Activated CD4-positive, CD25-positive, alpha-beta regulatory T cell treated with anti-CD3 and anti-CD28 coated beads, Interleukin-2, amount 50 U/mL, for 24 hours (primary cell): ENCODE data around the gene PYGO1.
A peak's percentile ranks its signal among the peaks of the same experiment; 100 is the strongest.
"Not testable (repeated sequence)": the region's sequence is repeated elsewhere in the genome, so short reads cannot be mapped to it uniquely, and the experiment has no call there.

ENCODE experiments used
- ATAC-seq, 2 donors: fragments of 150-1000 bp; cut with Tn5 transposase; one replicate each; pipeline ENCODE4 v1.10.0; 2021; ENCODE audit warnings: mild to moderate bottlenecking in 1 of 2, moderate library complexity in 1 of 2

The PYGO1 gene

GRCh38 chr15:55588070-55588814, at the start of gene PYGO1:
Gene PYGO1 (minus strand): TSS chr15:55588345. CDS start chr15:55587883, 462 bp downstream.
- ATAC-seq = peak; percentile 57 to 70

- no peak for ATAC-seq
Observed at GRCh38 chr15:55637086-55637485, 48.9 kb upstream of the PYGO1 start.

GRCh38 chr15:55633731-55634130, 45.6 kb upstream of the PYGO1 start:
- no peak for ATAC-seq

GRCh38 chr15:55632434-55632833, 44.3 kb upstream of the PYGO1 start:
- no peak for ATAC-seq

GRCh38 chr15:55630858-55631257, 42.7 kb upstream of the PYGO1 start:
- no peak for ATAC-seq

GRCh38 chr15:55628369-55628730, 40.2 kb upstream of the PYGO1 start:
- no peak for ATAC-seq

GRCh38 chr15:55627730-55628368, 39.7 kb upstream of the PYGO1 start:
- ATAC-seq = peak in 1 of 2 donors; percentile 25

- ATAC-seq = no peak
Observed at GRCh38 chr15:55619783-55620182, 31.6 kb upstream of the PYGO1 start.

- no peak for ATAC-seq
Observed at GRCh38 chr15:55618387-55618786, 30.2 kb upstream of the PYGO1 start.

- no peak for ATAC-seq
Observed at GRCh38 chr15:55615445-55615844, 27.3 kb upstream of the PYGO1 start.

GRCh38 chr15:55613727-55614126, 25.6 kb upstream of the PYGO1 start:
- ATAC-seq = no peak

- no peak for ATAC-seq
Observed at GRCh38 chr15:55606214-55606613, 18.1 kb upstream of the PYGO1 start.

- ATAC-seq = no peak
Observed at GRCh38 chr15:55601374-55601773, 13.2 kb upstream of the PYGO1 start.

GRCh38 chr15:55599439-55599838, 11.3 kb upstream of the PYGO1 start:
- no peak for ATAC-seq

- ATAC-seq = not testable (repeated sequence)
Observed at GRCh38 chr15:55593019-55593418, 4.9 kb upstream of the PYGO1 start.

- no peak for ATAC-seq
Observed at GRCh38 chr15:55590788-55591187, 2.6 kb upstream of the PYGO1 start.

GRCh38 chr15:55589287-55589686, 1.1 kb upstream of the PYGO1 start:
- ATAC-seq = no peak

- no peak for ATAC-seq
Observed at GRCh38 chr15:55588815-55589115, 620 bp upstream of the PYGO1 start.

- ATAC-seq = peak; percentile 50 to 54
Observed at GRCh38 chr15:55587321-55588069, 650 bp downstream of the PYGO1 start.

- ATAC-seq = no peak
Observed at GRCh38 chr15:55586808-55587207, 1.3 kb downstream of the PYGO1 start.

- no peak for ATAC-seq
Observed at GRCh38 chr15:55576943-55577342, 11.2 kb downstream of the PYGO1 start.

- ATAC-seq = no peak
Observed at GRCh38 chr15:55574096-55574495, 14.0 kb downstream of the PYGO1 start.

- no peak for ATAC-seq
Observed at GRCh38 chr15:55573224-55573623, 14.9 kb downstream of the PYGO1 start.
